Lower leg skin (tissue), 3 donors: Measurements from ENCODE around the gene PROSER3.

Experiments
- POLR2A ChIP-seq, 2 donors: fragments of 450-650 bp; IDR thresholded peaks; one replicate each; pipeline ENCODE4 v1.6.1; 2016 to 2017; ENCODE audit warnings: antibody characterized with exemption in 2 of 2, mild to moderate bottlenecking in 1 of 2, moderate library complexity in 1 of 2
- TF ChIP-seq, protein P1 (sequence below), 3 donors: fragments of 450-650 bp; IDR thresholded peaks; one replicate each; pipeline ENCODE4 v1.5.1; 2016; ENCODE audit warnings: antibody characterized with exemption in 3 of 3, mild to moderate bottlenecking in 3 of 3, moderate library complexity in 2 of 3

DNA sequence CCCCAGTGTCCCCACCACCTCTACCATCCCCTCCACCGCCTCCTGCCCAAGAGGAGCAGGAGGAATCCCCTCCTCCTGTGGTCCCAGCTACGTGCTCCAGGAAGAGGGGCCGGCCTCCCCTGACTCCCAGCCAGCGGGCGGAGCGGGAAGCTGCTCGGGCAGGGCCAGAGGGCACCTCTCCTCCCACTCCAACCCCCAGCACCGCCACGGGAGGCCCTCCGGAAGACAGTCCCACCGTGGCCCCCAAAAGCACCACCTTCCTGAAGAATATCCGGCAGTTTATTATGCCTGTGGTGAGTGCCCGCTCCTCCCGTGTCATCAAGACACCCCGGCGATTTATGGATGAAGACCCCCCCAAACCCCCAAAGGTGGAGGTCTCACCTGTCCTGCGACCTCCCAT is 37.3 kb upstream of the PROSER3 start:
- TF ChIP-seq, protein P1, sequence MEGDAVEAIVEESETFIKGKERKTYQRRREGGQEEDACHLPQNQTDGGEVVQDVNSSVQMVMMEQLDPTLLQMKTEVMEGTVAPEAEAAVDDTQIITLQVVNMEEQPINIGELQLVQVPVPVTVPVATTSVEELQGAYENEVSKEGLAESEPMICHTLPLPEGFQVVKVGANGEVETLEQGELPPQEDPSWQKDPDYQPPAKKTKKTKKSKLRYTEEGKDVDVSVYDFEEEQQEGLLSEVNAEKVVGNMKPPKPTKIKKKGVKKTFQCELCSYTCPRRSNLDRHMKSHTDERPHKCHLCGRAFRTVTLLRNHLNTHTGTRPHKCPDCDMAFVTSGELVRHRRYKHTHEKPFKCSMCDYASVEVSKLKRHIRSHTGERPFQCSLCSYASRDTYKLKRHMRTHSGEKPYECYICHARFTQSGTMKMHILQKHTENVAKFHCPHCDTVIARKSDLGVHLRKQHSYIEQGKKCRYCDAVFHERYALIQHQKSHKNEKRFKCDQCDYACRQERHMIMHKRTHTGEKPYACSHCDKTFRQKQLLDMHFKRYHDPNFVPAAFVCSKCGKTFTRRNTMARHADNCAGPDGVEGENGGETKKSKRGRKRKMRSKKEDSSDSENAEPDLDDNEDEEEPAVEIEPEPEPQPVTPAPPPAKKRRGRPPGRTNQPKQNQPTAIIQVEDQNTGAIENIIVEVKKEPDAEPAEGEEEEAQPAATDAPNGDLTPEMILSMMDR (IDR thresholded peaks at IDR 0.05) = no peak
- no peak for TF ChIP-seq POLR2A (IDR thresholded peaks at IDR 0.05)
